Activated naive CD8-positive, alpha-beta T cell treated with anti-CD3 and anti-CD28 coated beads, Interleukin-2, amount 50 U/mL, for 24 hours (primary cell): ENCODE data around the gene TRAF5.

ENCODE experiments used
- ATAC-seq: fragments of 150-1000 bp; cut with Tn5 transposase; one replicate; pipeline ENCODE4 v1.10.0; 2021
- DNase-seq: peaks from one replicate; pipeline ENCODE4 v3.0.0; 2021
- H3K27ac Mint-ChIP-seq: one replicate; pipeline ENCODE4 v1.8.0; 2021; ENCODE audit warnings: mild to moderate bottlenecking, mixed read lengths
- H3K27me3 Mint-ChIP-seq: one replicate; pipeline ENCODE4 v1.8.0; 2021; ENCODE audit warnings: mixed read lengths
- H3K36me3 Mint-ChIP-seq: one replicate; pipeline ENCODE4 v1.8.0; 2021; ENCODE audit warnings: low read depth, mixed read lengths
- H3K4me1 Mint-ChIP-seq: one replicate; pipeline ENCODE4 v1.8.0; 2021; ENCODE audit warnings: mixed read lengths
- H3K4me3 Mint-ChIP-seq: one replicate; pipeline ENCODE4 v1.8.0; 2021; ENCODE audit warnings: mild to moderate bottlenecking, moderate library complexity, mixed read lengths
- H3K9me3 Mint-ChIP-seq: one replicate; pipeline ENCODE4 v1.8.0; 2021; ENCODE audit warnings: mixed read lengths

TRAF5 gene

GRCh38 chr1:211326528-211327345 lies at the start of gene TRAF5:
Gene TRAF5 (plus strand): TSS chr1:211326833. CDS start chr1:211353240, 26,407 bp downstream.
- ATAC-seq (peak; percentile 1), DNase-seq (peak; percentile 63)
- peak within 1 kb of the TSS; percentile 95 for H3K27ac Mint-ChIP-seq

GRCh38 chr1:211279340-211279739 lies 47.3 kb upstream of the TRAF5 start:
- no peaks in the 10 kb centered on the region for H3K9me3 Mint-ChIP-seq
- no peak overlapping the region for H3K4me3 Mint-ChIP-seq
- ATAC-seq (peak; percentile 51), DNase-seq (no peak)
- peaks cover 5% of the 10 kb centered on the region for H3K4me1 Mint-ChIP-seq
- peaks cover 12% of the 10 kb centered on the region for H3K36me3 Mint-ChIP-seq
- H3K27me3 Mint-ChIP-seq: no peaks in the 10 kb centered on the region
- peak overlapping the region; percentile 31 for H3K27ac Mint-ChIP-seq

More at GRCh38 chr1:211326528-211327345, at the start of gene TRAF5:
- peaks cover 13% of the 10 kb centered on the region for H3K36me3 Mint-ChIP-seq
- H3K4me1 Mint-ChIP-seq: peaks cover 87% of the 10 kb centered on the region
- no peaks in the 10 kb centered on the region for H3K9me3 Mint-ChIP-seq
- H3K4me3 Mint-ChIP-seq: peak within 1 kb of the TSS; percentile 88
- H3K27me3 Mint-ChIP-seq: no peaks in the 10 kb centered on the region

- H3K9me3 Mint-ChIP-seq: no peaks in the 10 kb centered on the region
- peaks cover 5% of the 10 kb centered on the region for H3K4me1 Mint-ChIP-seq
- ATAC-seq (peak; percentile 91), DNase-seq (no peak)
- H3K27ac Mint-ChIP-seq: no peak overlapping the region
- peaks cover 12% of the 10 kb centered on the region for H3K36me3 Mint-ChIP-seq
- no peaks in the 10 kb centered on the region for H3K27me3 Mint-ChIP-seq
- H3K4me3 Mint-ChIP-seq: no peak overlapping the region
Measured at GRCh38 chr1:211280910-211281309, 45.7 kb upstream of the TRAF5 start.

- peaks cover 11% of the 10 kb centered on the region for H3K36me3 Mint-ChIP-seq
- no peaks in the 10 kb centered on the region for H3K27me3 Mint-ChIP-seq
- no peak overlapping the region for H3K27ac Mint-ChIP-seq
- ATAC-seq (peak; percentile 66), DNase-seq (no peak)
- H3K9me3 Mint-ChIP-seq: no peaks in the 10 kb centered on the region
- H3K4me3 Mint-ChIP-seq: no peak overlapping the region
- peaks cover 5% of the 10 kb centered on the region for H3K4me1 Mint-ChIP-seq
Measured at GRCh38 chr1:211281320-211282022, 45.2 kb upstream of the TRAF5 start.

GRCh38 chr1:211282023-211282373 lies 44.6 kb upstream of the TRAF5 start:
- Mint-ChIP-seq H3K27ac (no peak overlapping the region), H3K4me3 (no peak overlapping the region), H3K36me3 (peaks cover 13% of the 10 kb centered on the region), H3K27me3 (no peaks in the 10 kb centered on the region), H3K9me3 (no peaks in the 10 kb centered on the region), H3K4me1 (peaks cover 7% of the 10 kb centered on the region)
- peak; percentile 17 for ATAC-seq
- no peak for DNase-seq

- Mint-ChIP-seq H3K27me3 (no peaks in the 10 kb centered on the region), H3K4me1 (peaks cover 9% of the 10 kb centered on the region), H3K9me3 (no peaks in the 10 kb centered on the region), H3K4me3 (no peak overlapping the region), H3K36me3 (peaks cover 24% of the 10 kb centered on the region), H3K27ac (no peak overlapping the region)
- ATAC-seq (no peak), DNase-seq (no peak)
Measured at GRCh38 chr1:211285196-211285595, 41.4 kb upstream of the TRAF5 start.

- no peaks in the 10 kb centered on the region for H3K9me3 Mint-ChIP-seq
- ATAC-seq: no peak
- no peak overlapping the region for H3K27ac Mint-ChIP-seq
- peaks cover 6% of the 10 kb centered on the region for H3K4me1 Mint-ChIP-seq
- no peak for DNase-seq
- H3K27me3 Mint-ChIP-seq: no peaks in the 10 kb centered on the region
- peaks cover 40% of the 10 kb centered on the region for H3K36me3 Mint-ChIP-seq
- no peak overlapping the region for H3K4me3 Mint-ChIP-seq
Measured at GRCh38 chr1:211287218-211287617, 39.4 kb upstream of the TRAF5 start.

GRCh38 chr1:211292411-211292810 lies 34.2 kb upstream of the TRAF5 start:
- H3K36me3 Mint-ChIP-seq: peaks cover 39% of the 10 kb centered on the region

GRCh38 chr1:211296396-211296795 lies 30.2 kb upstream of the TRAF5 start:
- Mint-ChIP-seq H3K36me3 (peaks cover 41% of the 10 kb centered on the region), H3K27ac (peak overlapping the region; percentile 10), H3K4me3 (no peak overlapping the region), H3K9me3 (no peaks in the 10 kb centered on the region), H3K4me1 (peaks cover 21% of the 10 kb centered on the region), H3K27me3 (no peaks in the 10 kb centered on the region)
- DNase-seq (no peak), ATAC-seq (peak; percentile 54)

More at GRCh38 chr1:211292411-211292810, 34.2 kb upstream of the TRAF5 start:
- peaks cover 10% of the 10 kb centered on the region for H3K4me1 Mint-ChIP-seq
- no peak overlapping the region for H3K27ac Mint-ChIP-seq
- DNase-seq (no peak), ATAC-seq (no peak)
- no peak overlapping the region for H3K4me3 Mint-ChIP-seq
- H3K27me3 Mint-ChIP-seq: no peaks in the 10 kb centered on the region
- no peaks in the 10 kb centered on the region for H3K9me3 Mint-ChIP-seq

- Mint-ChIP-seq H3K9me3 (no peaks in the 10 kb centered on the region), H3K36me3 (peaks cover 35% of the 10 kb centered on the region), H3K27ac (peak overlapping the region; percentile 79), H3K27me3 (no peaks in the 10 kb centered on the region), H3K4me1 (peaks cover 36% of the 10 kb centered on the region), H3K4me3 (no peak overlapping the region)
- DNase-seq (no peak), ATAC-seq (peak; percentile 100)
Measured at GRCh38 chr1:211305044-211305443, 21.6 kb upstream of the TRAF5 start.

GRCh38 chr1:211309617-211310016 lies 17.0 kb upstream of the TRAF5 start:
- no peaks in the 10 kb centered on the region for H3K9me3 Mint-ChIP-seq
- H3K4me1 Mint-ChIP-seq: peaks cover 24% of the 10 kb centered on the region
- no peak overlapping the region for H3K4me3 Mint-ChIP-seq
- peaks cover 22% of the 10 kb centered on the region for H3K36me3 Mint-ChIP-seq
- no peak overlapping the region for H3K27ac Mint-ChIP-seq
- H3K27me3 Mint-ChIP-seq: no peaks in the 10 kb centered on the region
- ATAC-seq (no peak), DNase-seq (no peak)

GRCh38 chr1:211313392-211313791 lies 13.2 kb upstream of the TRAF5 start:
- ATAC-seq: no peak
- peaks cover 4% of the 10 kb centered on the region for H3K4me1 Mint-ChIP-seq
- peak overlapping the region; percentile 23 for H3K27ac Mint-ChIP-seq
- peaks cover 16% of the 10 kb centered on the region for H3K36me3 Mint-ChIP-seq
- H3K27me3 Mint-ChIP-seq: no peaks in the 10 kb centered on the region
- H3K9me3 Mint-ChIP-seq: no peaks in the 10 kb centered on the region
- no peak for DNase-seq
- no peak overlapping the region for H3K4me3 Mint-ChIP-seq

GRCh38 chr1:211318576-211319280 lies 7.9 kb upstream of the TRAF5 start:
- Mint-ChIP-seq H3K4me1 (peaks cover 40% of the 10 kb centered on the region), H3K27ac (no peak overlapping the region), H3K4me3 (no peak overlapping the region), H3K27me3 (no peaks in the 10 kb centered on the region), H3K36me3 (peaks cover 7% of the 10 kb centered on the region), H3K9me3 (peaks cover 3% of the 10 kb centered on the region)
- DNase-seq (no peak), ATAC-seq (no peak)

- no peak overlapping the region for H3K4me3 Mint-ChIP-seq
- ATAC-seq (no peak), DNase-seq (no peak)
- no peak overlapping the region for H3K27ac Mint-ChIP-seq
- H3K27me3 Mint-ChIP-seq: no peaks in the 10 kb centered on the region
- H3K36me3 Mint-ChIP-seq: peaks cover 6% of the 10 kb centered on the region
- peaks cover 3% of the 10 kb centered on the region for H3K9me3 Mint-ChIP-seq
- peaks cover 48% of the 10 kb centered on the region for H3K4me1 Mint-ChIP-seq
Measured at GRCh38 chr1:211319892-211320291, 6.7 kb upstream of the TRAF5 start.
